Ecto neural progenitor cell (in vitro differentiated cells): ENCODE data around the gene NHS.
"Not testable (repeated sequence)": the region's sequence is repeated elsewhere in the genome, so short reads cannot be mapped to it uniquely, and the experiment has no call there.

Experiments used
- DNase-seq: peaks from one replicate; pipeline ENCODE4 v3.0.0-alpha.2; 2018; ENCODE audit warnings: low spot score

The NHS gene

GRCh38 chrX:17549107-17549651 is 174.2 kb downstream of the NHS start:
- no peak for DNase-seq

GRCh38 chrX:17550011-17550410 is 175.0 kb downstream of the NHS start:
- DNase-seq: no peak

- no peak for DNase-seq
Measured at GRCh38 chrX:17552044-17552650, 177.1 kb downstream of the NHS start.

- no peak for DNase-seq
Measured at GRCh38 chrX:17553469-17553868, 178.5 kb downstream of the NHS start.

- no peak for DNase-seq
Measured at GRCh38 chrX:17553961-17554482, 179.0 kb downstream of the NHS start.

GRCh38 chrX:17554914-17555313 is 179.9 kb downstream of the NHS start:
- DNase-seq: no peak

- no peak for DNase-seq
Measured at GRCh38 chrX:17555846-17556245, 180.8 kb downstream of the NHS start.

- no peak for DNase-seq
Measured at GRCh38 chrX:17559728-17560379, 184.9 kb downstream of the NHS start.

- no peak for DNase-seq
Measured at GRCh38 chrX:17560385-17560784, 185.4 kb downstream of the NHS start.

- DNase-seq: no peak
Measured at GRCh38 chrX:17563076-17563475, 188.1 kb downstream of the NHS start.

- no peak for DNase-seq
Measured at GRCh38 chrX:17563515-17563914, 188.5 kb downstream of the NHS start.

- DNase-seq: no peak
Measured at GRCh38 chrX:17564689-17565409, 189.8 kb downstream of the NHS start.

- no peak for DNase-seq
Measured at GRCh38 chrX:17566740-17567139, 191.7 kb downstream of the NHS start.

GRCh38 chrX:17567187-17567586 is 192.2 kb downstream of the NHS start:
- DNase-seq: no peak

GRCh38 chrX:17567821-17568220 is 192.8 kb downstream of the NHS start:
- DNase-seq: no peak

GRCh38 chrX:17568804-17569203 is 193.8 kb downstream of the NHS start:
- DNase-seq: not testable (repeated sequence)

- no peak for DNase-seq
Measured at GRCh38 chrX:17579026-17579425, 204.0 kb downstream of the NHS start.

- DNase-seq: no peak
Measured at GRCh38 chrX:17580539-17581152, 205.6 kb downstream of the NHS start.

GRCh38 chrX:17581641-17582040 is 206.6 kb downstream of the NHS start:
- DNase-seq: no peak

- DNase-seq: no peak
Measured at GRCh38 chrX:17584248-17584681, 209.3 kb downstream of the NHS start.

GRCh38 chrX:17585006-17585405 is 210.0 kb downstream of the NHS start:
- no peak for DNase-seq

- DNase-seq: no peak
Measured at GRCh38 chrX:17587366-17587765, 212.4 kb downstream of the NHS start.
